K562 (cell line): Measurements from ENCODE around the gene THRSP. TPM values are rescaled to one million over a fixed set of nuclear protein-coding genes. Genes with fewer than 3 reads are reported as not detected.
A peak's percentile ranks its signal among the peaks of the same experiment; 100 is the strongest.

Experiments
- ATAC-seq: fragments of 200-7000 bp; cut with Tn5 transposase; 3 replicates; pipeline ENCODE4 v1.9.1; 2020; ENCODE audit warnings: moderate library complexity
- BruUV-seq: library from RNA; stranded (reverse); fragments of 400-500 nt; replicated peaks from 2 replicates; lab custom pipeline; 2021; lab: Mats Ljungman, UMichigan
- CTCF ChIA-PET: fragments of 300-600 bp; formaldehyde crosslinking; extraction: SDS; loops from one replicate; lab custom pipeline; 2021; ENCODE audit warnings: low intra/inter-chr PET ratio; lab: Yijun Ruan, JAX
- POLR2A ChIA-PET: fragments of 300-600, 350-650 bp; sonication (Branson Sonifier 250); formaldehyde crosslinking; extraction: SDS; loops from one replicate; lab custom pipeline; 2021; ENCODE audit warnings: antibody characterized with exemption, inconsistent platforms; lab: Yijun Ruan, JAX
- DNase-seq, 4 experiments: peaks; one replicate each; pipeline versions ENCODE4 v3.0.0 to v3.0.0-alpha.2; 2011 to 2018; ENCODE audit warnings: low spot score in 3 of 4, mixed read lengths in 3 of 4; ENCODE audit errors: extremely low read depth in 1 of 4
- FAIRE-seq: peaks from 2 replicates; lab custom pipeline; 2011; peaks lifted over from hg19 to GRCh38; lab: Jason Lieb, UNC
- H2AFZ ChIP-seq: 2 replicates; pipeline ENCODE4 v1.6.0; 2011; ENCODE audit warnings: low read depth, low read length, control low read depth, inconsistent platforms
- H3K27ac ChIP-seq: fragments of 200-600 bp; 3 replicates; pipeline ENCODE4 v1.8.0; 2011; ENCODE audit warnings: low read depth, mild to moderate bottlenecking, control low read depth, inconsistent platforms, low read length, moderate library complexity, mixed read lengths; ENCODE audit errors: extremely low read depth
- H3K27me3 ChIP-seq, 2 experiments: fragments of 300-600 bp in 1 of 2; 2 replicates in 1 of 2; 3 replicates in 1 of 2; pipeline versions ENCODE4 v1.6.0 to v1.8.0; 2011; ENCODE audit warnings: inconsistent platforms in 2 of 2, low read length in 2 of 2, mild to moderate bottlenecking in 1 of 2, mixed read lengths in 1 of 2, moderate library complexity in 1 of 2; ENCODE audit not compliant: control insufficient read depth in 2 of 2, insufficient read depth in 2 of 2
- H3K36me3 ChIP-seq: fragments of 300-600 bp; 3 replicates; pipeline ENCODE4 v1.8.0; 2011; ENCODE audit warnings: mild to moderate bottlenecking, low read length, inconsistent platforms; ENCODE audit not compliant: control insufficient read depth, insufficient read depth
- H3K4me1 ChIP-seq, 2 experiments: fragments of 200-600 bp in 1 of 2; replicated peaks in 1 of 2; 2 replicates in 1 of 2; 3 replicates in 1 of 2; pipeline versions ENCODE4 v1.5.1 to v1.8.0; 2011; ENCODE audit warnings: inconsistent platforms in 2 of 2, low read length in 2 of 2, mild to moderate bottlenecking in 1 of 2, mixed read lengths in 1 of 2, moderate library complexity in 1 of 2; ENCODE audit not compliant: control insufficient read depth in 2 of 2, insufficient read depth in 2 of 2
- H3K4me2 ChIP-seq: 2 replicates; pipeline ENCODE4 v1.6.1; 2011; ENCODE audit warnings: low read length, control low read depth, inconsistent platforms, mixed read lengths; ENCODE audit not compliant: insufficient read depth
- H3K4me3 ChIP-seq: fragments of 200-600 bp; sonication (generic), shearing (Covaris generic); 2 replicates; pipeline ENCODE4 v1.5.1; 2016; ENCODE audit warnings: control low read depth, inconsistent platforms
- H3K79me2 ChIP-seq: fragments of 200-600 bp; 3 replicates; pipeline ENCODE4 v1.8.0; 2011; ENCODE audit warnings: low read length, inconsistent platforms; ENCODE audit not compliant: control insufficient read depth, insufficient read depth
- H3K9ac ChIP-seq, 2 experiments: 2 replicates each; pipeline versions ENCODE4 v1.6.0 to v1.6.1; 2011; ENCODE audit warnings: low read depth in 2 of 2, low read length in 2 of 2, control low read depth in 1 of 2, inconsistent platforms in 1 of 2, mild to moderate bottlenecking in 1 of 2, mixed read lengths in 1 of 2; ENCODE audit not compliant: insufficient read depth in 1 of 2
- H3K9me1 ChIP-seq: one replicate; pipeline ENCODE4 v1.6.0; 2011; ENCODE audit warnings: inconsistent platforms, mild to moderate bottlenecking, low read length, moderate library complexity; ENCODE audit not compliant: control insufficient read depth, insufficient read depth
- H3K9me3 ChIP-seq: replicated peaks from 2 replicates; pipeline ENCODE4 v1.5.1; 2011; ENCODE audit warnings: low read depth, low read length, inconsistent platforms; ENCODE audit not compliant: control insufficient read depth, insufficient read depth
- H4K20me1 ChIP-seq: replicated peaks from 2 replicates; pipeline ENCODE4 v1.6.1; 2011; ENCODE audit warnings: low read length, inconsistent platforms, mixed read lengths; ENCODE audit not compliant: control insufficient read depth, insufficient read depth
- CREB3 ChIP-seq: fragments of 450-650 bp; conservative IDR thresholded peaks from 2 replicates; pipeline ENCODE4 v1.6.1; 2016; ENCODE audit warnings: missing genetic modification characterization, low read depth, mild to moderate bottlenecking, missing compliant biosample characterization, moderate library complexity
- FOXJ2 ChIP-seq: fragments of 200-800 bp; sonication (Bioruptor generic); IDR thresholded peaks from 2 replicates; pipeline ENCODE4 v1.6.1; 2016; ENCODE audit warnings: missing genetic modification characterization, missing compliant biosample characterization
- NFE2L1 ChIP-seq: fragments of 450-650 bp; IDR thresholded peaks from 2 replicates; pipeline ENCODE4 v1.6.1; 2016; ENCODE audit warnings: missing genetic modification characterization, low read depth, mild to moderate bottlenecking, missing compliant biosample characterization, moderate library complexity, borderline replicate concordance
- NFIC ChIP-seq: fragments of 450-650 bp; IDR thresholded peaks from 2 replicates; pipeline ENCODE4 v1.6.1; 2017; ENCODE audit warnings: mild to moderate bottlenecking, inconsistent platforms
- POLR3G ChIP-seq: IDR thresholded peaks from 2 replicates; pipeline ENCODE4 v1.6.1; 2011; ENCODE audit not compliant: insufficient read length, insufficient replicate concordance; ENCODE audit errors: extremely low read depth
- RAD21 ChIP-seq, 2 experiments: fragments of 250-450 bp in 1 of 2; fragments of 450-650 bp in 1 of 2; sonication (Bioruptor Pico) in 1 of 2; formaldehyde crosslinking in 1 of 2; IDR thresholded peaks in 1 of 2; conservative IDR thresholded peaks in 1 of 2; 2 replicates each; pipeline versions ENCODE4 v1.4.0 to v1.8.0; 2020 to 2022; ENCODE audit warnings: mild to moderate bottlenecking in 2 of 2, moderate library complexity in 1 of 2
- RFX1 ChIP-seq: fragments of 450-650 bp; IDR thresholded peaks from 2 replicates; pipeline ENCODE4 v1.6.1; 2016; ENCODE audit warnings: mild to moderate bottlenecking, moderate library complexity
- SMAD3 ChIP-seq: fragments of 450-650 bp; formaldehyde crosslinking; conservative IDR thresholded peaks from 2 replicates; pipeline ENCODE4 v1.4.0; 2020; ENCODE audit warnings: mild to moderate bottlenecking
- SNRNP70 ChIP-seq: fragments of 200-400 bp; formaldehyde crosslinking; optimal IDR thresholded peaks from 2 replicates; pipeline ENCODE3; 2017; ENCODE audit warnings: low read depth, low read length
- USF2 ChIP-seq: sonication (generic); formaldehyde crosslinking; IDR thresholded peaks from 2 replicates; pipeline ENCODE4 v1.5.0; 2020; ENCODE audit warnings: missing genetic modification reagents
- ZNF449 ChIP-seq: fragments of 250-450 bp; sonication (Bioruptor Pico); IDR thresholded peaks from 2 replicates; pipeline ENCODE4 v1.8.0; 2022; ENCODE audit warnings: moderate library complexity, mild to moderate bottlenecking, inconsistent platforms
- WGBS: fragments of 100-300 bp; shearing (Covaris generic); methylation state at CpG from one replicate; pipeline ENCODE4 v1.1.6; 2016; ENCODE audit warnings: low coverage, mixed read lengths; ENCODE audit not compliant: insufficient coverage; ENCODE audit errors: missing lambda C conversion rate; 5-methylcytosine and 5-hydroxymethylcytosine counted together
- in situ Hi-C: fragments of 300-500 bp; cut with MboI; formaldehyde crosslinking; loops from 4 replicates; pipeline ENCODE4 v1.15.0; 2018; ENCODE audit warnings: inconsistent platforms, mixed read lengths
- intact Hi-C: fragments of 100-400 bp; cut with micrococcal nuclease; formaldehyde crosslinking; loops from 2 replicates; pipeline ENCODE4 v1.14.2; 2022
- polyA plus RNA-seq, 8 experiments: library from polyadenylated mRNA; depleted of rRNA in 4 of 8; stranded (reverse) in 5 of 8; unstranded in 3 of 8; fragments of >200 nt; fragmentation: Nextera tagmentation in 2 of 8; fragmentation: Illumina TruSeq in 1 of 8; extraction: Ambion mirVana in 2 of 8; extraction: Trizol in 1 of 8; gene quantifications; 2 replicates each; pipeline versions ENCODE4 v1.2.1 to v1.2.3, GENCODE V29; 2011 to 2014; ENCODE audit warnings: inconsistent platforms in 1 of 8, missing spikeins in 1 of 8
- total RNA-seq, 7 experiments: library from RNA; depleted of rRNA in 6 of 7; stranded (reverse); fragments of >200 nt in 6 of 7; fragmentation: Illumina TruSeq in 2 of 7; extraction: Trizol in 2 of 7; gene quantifications; 2 replicates each; pipeline versions ENCODE4 v1.2.1 to v1.2.3, GENCODE V29; 2011 to 2021; ENCODE audit warnings: low replicate concordance in 1 of 7

Gene THRSP
- total and polyA plus RNA-seq, 9 of the 15 experiments (the other 6 are each of a cell fraction or from before 2014, with no cell fraction given) = 0.23 to 0.56 (median 0.31) TPM; not detected in 2

- H3K4me1 ChIP-seq = peaks cover 6 to 25% of the 10 kb centered on the region in 2 experiments
- intact Hi-C loops (no loop called here), in situ Hi-C loops (no loop called here)
- no peak for ATAC-seq
- H3K27ac ChIP-seq = no peak overlapping the region
- CTCF ChIA-PET = no interaction called here
- H3K4me3 ChIP-seq = no peak overlapping the region
- no peak overlapping the region for H3K4me2 ChIP-seq
- H2AFZ ChIP-seq = no peak overlapping the region
- H3K9ac ChIP-seq = peak overlapping the region in 1 of 2 experiments; percentile 56; a peak in 2 of 4 replicates
- H4K20me1 ChIP-seq = no peaks in the 10 kb centered on the region
- TF ChIP-seq ZNF449 (no peak), USF2 (CRISPR knock-in tag) (no peak), CREB3 (no peak), SMAD3 (no peak), SNRNP70 (no peak), POLR3G (no peak), RFX1 (peak; percentile 60), FOXJ2 (tag) (peak; percentile 84; the same call in 1 of the 2 replicates), RAD21 (CRISPR knock-in tag; conservative IDR thresholded peaks at IDR 0.05 in 1 of 2, IDR thresholded peaks at IDR 0.05 in 1 of 2) (no peak), NFE2L1 (tag) (no peak), NFIC (peak; percentile 75)
- WGBS = 57% methylated on average over 7 of the region's 7 CpGs
- no peaks in the 10 kb centered on the region for H3K9me1 ChIP-seq
- H3K79me2 ChIP-seq = no peaks in the 10 kb centered on the region
- H3K36me3 ChIP-seq = no peaks in the 10 kb centered on the region
- BruUV-seq = no TSS peak
- no peak for DNase-seq
- no peak for FAIRE-seq
- POLR2A ChIA-PET = interaction anchor here (0.7 to 1.1 kb wide), 4 partner anchors 9 to 702 kb away, joined by 3 to 4 read pairs (median 3); no protein-coding TSS in a partner anchor
- no peaks in the 10 kb centered on the region for H3K27me3 ChIP-seq
- H3K9me3 ChIP-seq = no peaks in the 10 kb centered on the region
Observed at GRCh38 chr11:78030429-78031325, 33.0 kb upstream of the THRSP start.
